ENCODE data around the gene ZNF280C. TPM values are rescaled to one million over a fixed set of nuclear protein-coding genes. Genes with fewer than 3 reads are reported as not detected.
"Not testable (repeated sequence)": the region's sequence is repeated elsewhere in the genome, so short reads cannot be mapped to it uniquely, and the experiment has no call there.

Gene ZNF280C
- polyA plus RNA-seq, 1 donor: 5.6 TPM

GRCh38 chrX:130260316-130260715 is 8.4 kb downstream of the ZNF280C start:
- no peak for DNase-seq

- no peak for DNase-seq
These were observed 14.8 kb downstream of the ZNF280C start for GRCh38 chrX:130253916-130254315.

GRCh38 chrX:130251671-130252070 is 17.0 kb downstream of the ZNF280C start:
- no peak for DNase-seq

GRCh38 chrX:130247996-130248395 is 20.7 kb downstream of the ZNF280C start:
- no peak for DNase-seq

- DNase-seq: no peak
These were observed 22.6 kb downstream of the ZNF280C start for GRCh38 chrX:130246084-130246483.

GRCh38 chrX:130245441-130245840 is 23.3 kb downstream of the ZNF280C start:
- DNase-seq: no peak

- DNase-seq: not testable (repeated sequence)
These were observed 37.5 kb downstream of the ZNF280C start for GRCh38 chrX:130231184-130231583.

GRCh38 chrX:130228871-130229270 is 39.8 kb downstream of the ZNF280C start:
- no peak for DNase-seq

GRCh38 chrX:130224810-130225209 is 43.9 kb downstream of the ZNF280C start:
- no peak for DNase-seq

GRCh38 chrX:130216320-130216719 is 52.4 kb downstream of the ZNF280C start:
- DNase-seq: no peak

GRCh38 chrX:130213376-130213775 is 55.3 kb downstream of the ZNF280C start:
- DNase-seq: no peak

- no peak for DNase-seq
These were observed 56.3 kb downstream of the ZNF280C start for GRCh38 chrX:130212371-130212770.

GRCh38 chrX:130211415-130212186 is 57.1 kb downstream of the ZNF280C start:
- no peak for DNase-seq

GRCh38 chrX:130204647-130205046 is 64.1 kb downstream of the ZNF280C start:
- no peak for DNase-seq

- DNase-seq: no peak
These were observed 71.2 kb downstream of the ZNF280C start for GRCh38 chrX:130197464-130197863.

GRCh38 chrX:130196466-130196865 is 72.2 kb downstream of the ZNF280C start:
- no peak for DNase-seq

GRCh38 chrX:130190801-130191200 is 77.9 kb downstream of the ZNF280C start:
- no peak for DNase-seq

- DNase-seq: no peak
These were observed 82.0 kb downstream of the ZNF280C start for GRCh38 chrX:130186651-130187050.

- DNase-seq: no peak
These were observed 83.8 kb downstream of the ZNF280C start for GRCh38 chrX:130184857-130185256.

GRCh38 chrX:130184168-130184567 is 84.5 kb downstream of the ZNF280C start:
- no peak for DNase-seq

GRCh38 chrX:130179579-130180215 is 89.0 kb downstream of the ZNF280C start:
- DNase-seq: no peak

- DNase-seq: no peak
These were observed 89.5 kb downstream of the ZNF280C start for GRCh38 chrX:130179170-130179569.

GRCh38 chrX:130176942-130177341 is 91.8 kb downstream of the ZNF280C start:
- no peak for DNase-seq

GRCh38 chrX:130176354-130176776 is 92.3 kb downstream of the ZNF280C start:
- no peak for DNase-seq
